Neural cell (in vitro differentiated cells): ENCODE measurements around the gene KRT73. TPM values are rescaled to one million over a fixed set of nuclear protein-coding genes. Genes with fewer than 3 reads are reported as not detected.

Source experiments
- H2AFZ ChIP-seq: fragments of 200-600, 300-800 bp; sonication (generic), shearing (Covaris generic); 2 replicates; pipeline ENCODE4 v1.6.0; 2014; ENCODE audit warnings: low read depth, mild to moderate bottlenecking, antibody characterized with exemption, low read length, moderate library complexity
- H3F3A ChIP-seq: fragments of 200-600 bp; shearing (Covaris generic); 2 replicates; pipeline ENCODE4 v1.6.1; 2016; ENCODE audit warnings: mild to moderate bottlenecking, moderate library complexity, mixed read lengths, antibody characterized with exemption, low read length; ENCODE audit not compliant: insufficient read depth, poor library complexity, severe bottlenecking
- H3K27ac ChIP-seq: fragments of 200-600, 300-800 bp; sonication (generic), shearing (Covaris generic); 2 replicates; pipeline ENCODE4 v1.5.1; 2014; ENCODE audit warnings: mild to moderate bottlenecking, low read length, moderate library complexity
- H3K27me3 ChIP-seq: fragments of 300-800, 200-600 bp; sonication (generic), shearing (Covaris generic); 2 replicates; pipeline ENCODE4 v1.6.0; 2014; ENCODE audit warnings: mild to moderate bottlenecking, low read depth, low read length, moderate library complexity; ENCODE audit not compliant: insufficient read depth
- H3K36me3 ChIP-seq: fragments of 300-800, 200-600 bp; sonication (generic), shearing (Covaris generic); 2 replicates; pipeline ENCODE4 v1.5.1; 2014; ENCODE audit warnings: mild to moderate bottlenecking, antibody characterized with exemption, low read length, moderate library complexity; ENCODE audit not compliant: insufficient read depth
- H3K4me2 ChIP-seq: fragments of 300-800, 200-600 bp; sonication (generic), shearing (Covaris generic); 2 replicates; pipeline ENCODE4 v1.6.0; 2014; ENCODE audit warnings: mild to moderate bottlenecking, low read length
- H3K4me3 ChIP-seq: fragments of 300-800, 200-600 bp; sonication (generic), shearing (Covaris generic); 2 replicates; pipeline ENCODE4 v1.5.1; 2014; ENCODE audit warnings: mild to moderate bottlenecking, low read length, moderate library complexity
- H3K79me2 ChIP-seq: fragments of 200-600 bp; shearing (Covaris generic); replicated peaks from 2 replicates; pipeline ENCODE4 v1.6.0; 2014; ENCODE audit warnings: mild to moderate bottlenecking, low read length, moderate library complexity; ENCODE audit not compliant: insufficient read depth
- H3K9ac ChIP-seq: fragments of 300-800, 200-600 bp; sonication (generic), shearing (Covaris generic); 2 replicates; pipeline ENCODE4 v1.6.1; 2016; ENCODE audit warnings: mild to moderate bottlenecking, low read length, mixed read lengths
- H3K9me2 ChIP-seq: fragments of 200-600 bp; shearing (Covaris generic); 2 replicates; pipeline ENCODE4 v1.6.1; 2016; ENCODE audit warnings: mild to moderate bottlenecking, low read length, mixed read lengths; ENCODE audit not compliant: insufficient read depth
- H3K9me3 ChIP-seq: fragments of 200-600, 300-800 bp; sonication (generic), shearing (Covaris generic); 2 replicates; pipeline ENCODE4 v1.6.1; 2016; ENCODE audit warnings: mild to moderate bottlenecking, mixed run types, low read length, moderate library complexity, mixed read lengths
- H4K20me1 ChIP-seq: fragments of 200-600 bp; shearing (Covaris generic); 2 replicates; pipeline ENCODE4 v1.6.1; 2016; ENCODE audit warnings: mild to moderate bottlenecking, mixed run types; ENCODE audit not compliant: insufficient read depth
- CTCF ChIP-seq: fragments of 450-650 bp; IDR thresholded peaks from 2 replicates; pipeline ENCODE4 v1.5.1; 2014; ENCODE audit warnings: antibody characterized with exemption, mild to moderate bottlenecking, moderate library complexity; ENCODE audit not compliant: poor library complexity, severe bottlenecking
- EP300 ChIP-seq: fragments of 450-650 bp; conservative IDR thresholded peaks from 2 replicates; pipeline ENCODE4 v1.6.1; 2014; ENCODE audit warnings: antibody characterized with exemption, mild to moderate bottlenecking, moderate library complexity; ENCODE audit not compliant: poor library complexity, severe bottlenecking
- EZH2 ChIP-seq: fragments of 200-600, 300-800 bp; shearing (Covaris generic), sonication (generic); IDR thresholded peaks from 2 replicates; pipeline ENCODE4 v1.6.1; 2014; ENCODE audit warnings: antibody characterized with exemption, low read length, borderline replicate concordance, mild to moderate bottlenecking; ENCODE audit not compliant: insufficient read depth, poor library complexity, severe bottlenecking
- MXI1 ChIP-seq: fragments of 450-650 bp; conservative IDR thresholded peaks from 2 replicates; pipeline ENCODE4 v1.6.1; 2014; ENCODE audit warnings: antibody characterized with exemption, mild to moderate bottlenecking; ENCODE audit not compliant: poor library complexity, severe bottlenecking
- POLR2AphosphoS5 ChIP-seq: IDR thresholded peaks from 2 replicates; pipeline ENCODE4 v1.6.1; 2012
- RAD21 ChIP-seq: fragments of 450-650 bp; conservative IDR thresholded peaks from 2 replicates; pipeline ENCODE4 v1.6.1; 2014; ENCODE audit warnings: antibody characterized with exemption, mild to moderate bottlenecking, moderate library complexity
- REST ChIP-seq: IDR thresholded peaks from 2 replicates; pipeline ENCODE4 v1.6.1; 2012; ENCODE audit warnings: borderline replicate concordance
- SMC3 ChIP-seq: fragments of 450-650 bp; conservative IDR thresholded peaks from 2 replicates; pipeline ENCODE4 v1.6.1; 2014; ENCODE audit warnings: antibody characterized with exemption, mild to moderate bottlenecking, moderate library complexity; ENCODE audit not compliant: poor library complexity
- TAF1 ChIP-seq: IDR thresholded peaks from 2 replicates; pipeline ENCODE4 v1.6.1; 2012; ENCODE audit warnings: low read depth
- polyA plus RNA-seq: library from polyadenylated mRNA; depleted of rRNA; stranded (reverse); fragments of >200 nt; gene quantifications from 2 replicates; pipeline ENCODE4 v1.2.3, GENCODE V29; 2014

KRT73 gene
- polyA plus RNA-seq, 1 donor from 2014 or later: not detected

- no peaks in the 10 kb centered on the region for H3K9me2 ChIP-seq
Observed at GRCh38 chr12:52564582-52564981, 53.8 kb downstream of the KRT73 start.

GRCh38 chr12:52561880-52562449 lies 56.4 kb downstream of the KRT73 start:
- H3K36me3 ChIP-seq: no peaks in the 10 kb centered on the region
- H3K9me3 ChIP-seq: no peaks in the 10 kb centered on the region
- H3K4me3 ChIP-seq: no peak overlapping the region
- H2AFZ ChIP-seq: no peak overlapping the region
- H3K9me2 ChIP-seq: no peaks in the 10 kb centered on the region
- no peak overlapping the region for H3K27ac ChIP-seq
- H3K27me3 ChIP-seq: no peaks in the 10 kb centered on the region
- H3K79me2 ChIP-seq: no peaks in the 10 kb centered on the region
- H3K9ac ChIP-seq: no peak overlapping the region
- H4K20me1 ChIP-seq: no peaks in the 10 kb centered on the region
- H3K4me2 ChIP-seq: no peak overlapping the region
- no peaks in the 10 kb centered on the region for H3F3A ChIP-seq
- TF ChIP-seq MXI1: no peak
- no peak for TF ChIP-seq EZH2
- no peak for TF ChIP-seq EP300
- no peak for TF ChIP-seq REST
- no peak for TF ChIP-seq SMC3
- no peak for TF ChIP-seq RAD21
- TF ChIP-seq POLR2AphosphoS5: no peak

More at GRCh38 chr12:52564582-52564981, 53.8 kb downstream of the KRT73 start:
- H2AFZ ChIP-seq: no peak overlapping the region
- no peak overlapping the region for H3K4me3 ChIP-seq
- no peak overlapping the region for H3K27ac ChIP-seq
- no peaks in the 10 kb centered on the region for H3K27me3 ChIP-seq
- H3K36me3 ChIP-seq: no peaks in the 10 kb centered on the region
- H3K79me2 ChIP-seq: no peaks in the 10 kb centered on the region
- H3F3A ChIP-seq: no peaks in the 10 kb centered on the region
- H4K20me1 ChIP-seq: no peaks in the 10 kb centered on the region
- TF ChIP-seq MXI1 (no peak), SMC3 (no peak), POLR2AphosphoS5 (no peak), EZH2 (no peak), CTCF (no peak), TAF1 (no peak), RAD21 (no peak), REST (no peak), EP300 (no peak)
- H3K9ac ChIP-seq: no peak overlapping the region
- H3K9me3 ChIP-seq: no peaks in the 10 kb centered on the region
- H3K4me2 ChIP-seq: no peak overlapping the region
